Activated T-helper 17 cell treated with anti-CD3 and anti-CD28 coated beads, Interleukin-2, amount 50 U/mL, for 72 hours (primary cell): ENCODE measurements around the gene RPS2. TPM values are rescaled to one million over a fixed set of nuclear protein-coding genes. Genes with fewer than 3 reads are reported as not detected.
"Not testable (repeated sequence)": the region's sequence is repeated elsewhere in the genome, so short reads cannot be mapped to it uniquely, and the experiment has no call there.

Source experiments
- ATAC-seq: fragments of 150-1000 bp; cut with Tn5 transposase; replicated peaks from 2 replicates; pipeline ENCODE4 v1.10.0; 2021; ENCODE audit warnings: mild to moderate bottlenecking, moderate library complexity
- H3K27ac Mint-ChIP-seq: one replicate; pipeline ENCODE4 v1.8.0; 2022; ENCODE audit warnings: mixed read lengths
- H3K27me3 Mint-ChIP-seq: one replicate; pipeline ENCODE4 v1.8.0; 2022; ENCODE audit warnings: mixed read lengths
- H3K36me3 Mint-ChIP-seq: one replicate; pipeline ENCODE4 v1.8.0; 2022; ENCODE audit warnings: low read depth, mild to moderate bottlenecking, mixed read lengths
- H3K4me1 Mint-ChIP-seq: one replicate; pipeline ENCODE4 v1.8.0; 2022; ENCODE audit warnings: mixed read lengths
- H3K4me3 Mint-ChIP-seq: one replicate; pipeline ENCODE4 v1.8.0; 2022; ENCODE audit warnings: mild to moderate bottlenecking, mixed read lengths
- H3K9me3 Mint-ChIP-seq: one replicate; pipeline ENCODE4 v1.8.0; 2022; ENCODE audit warnings: mixed read lengths
- total RNA-seq, 2 donors: library from RNA; stranded (reverse); gene quantifications; one replicate each; pipeline ENCODE4 v1.2.3, GENCODE V29; 2022

RPS2 gene
- total RNA-seq, 2 donors from 2014 or later: 4,570 to 4,579 TPM

GRCh38 chr16:1938910-1939309, 25.7 kb downstream of the RPS2 start:
- peaks cover 37% of the 10 kb centered on the region for H3K36me3 Mint-ChIP-seq
- H3K9me3 Mint-ChIP-seq: no peaks in the 10 kb centered on the region
- no peak for ATAC-seq
- H3K4me1 Mint-ChIP-seq: peaks cover 5% of the 10 kb centered on the region
- H3K27me3 Mint-ChIP-seq: no peaks in the 10 kb centered on the region
- H3K4me3 Mint-ChIP-seq: no peak overlapping the region
- H3K27ac Mint-ChIP-seq: no peak overlapping the region

- ATAC-seq: no peak
- H3K4me1 Mint-ChIP-seq: peaks cover 5% of the 10 kb centered on the region
- H3K36me3 Mint-ChIP-seq: peaks cover 37% of the 10 kb centered on the region
- H3K9me3 Mint-ChIP-seq: no peaks in the 10 kb centered on the region
- H3K27me3 Mint-ChIP-seq: no peaks in the 10 kb centered on the region
- H3K27ac Mint-ChIP-seq: no peak overlapping the region
- H3K4me3 Mint-ChIP-seq: no peak overlapping the region
Measured at GRCh38 chr16:1938316-1938715, 26.3 kb downstream of the RPS2 start.

- no peaks in the 10 kb centered on the region for H3K9me3 Mint-ChIP-seq
- H3K4me1 Mint-ChIP-seq: peaks cover 5% of the 10 kb centered on the region
- no peaks in the 10 kb centered on the region for H3K27me3 Mint-ChIP-seq
- H3K36me3 Mint-ChIP-seq: peaks cover 37% of the 10 kb centered on the region
- no peak overlapping the region for H3K4me3 Mint-ChIP-seq
- no peak for ATAC-seq
- no peak overlapping the region for H3K27ac Mint-ChIP-seq
Measured at GRCh38 chr16:1936945-1937479, 27.6 kb downstream of the RPS2 start.

- H3K36me3 Mint-ChIP-seq: peaks cover 5% of the 10 kb centered on the region
- ATAC-seq: no peak
Measured at GRCh38 chr16:1933097-1933661, 31.4 kb downstream of the RPS2 start.

GRCh38 chr16:1932050-1933028, 32.3 kb downstream of the RPS2 start:
- Mint-ChIP-seq H3K27me3 (no peaks in the 10 kb centered on the region), H3K4me1 (no peaks in the 10 kb centered on the region), H3K4me3 (no peak overlapping the region), H3K9me3 (no peaks in the 10 kb centered on the region), H3K27ac (no peak overlapping the region), H3K36me3 (no peaks in the 10 kb centered on the region)
- ATAC-seq: no peak

More at GRCh38 chr16:1933097-1933661, 31.4 kb downstream of the RPS2 start:
- Mint-ChIP-seq H3K4me1 (no peaks in the 10 kb centered on the region), H3K9me3 (no peaks in the 10 kb centered on the region), H3K27me3 (no peaks in the 10 kb centered on the region), H3K4me3 (no peak overlapping the region), H3K27ac (no peak overlapping the region)

- no peak for ATAC-seq
- H3K9me3 Mint-ChIP-seq: no peaks in the 10 kb centered on the region
- H3K27me3 Mint-ChIP-seq: no peaks in the 10 kb centered on the region
- H3K4me1 Mint-ChIP-seq: no peaks in the 10 kb centered on the region
- H3K27ac Mint-ChIP-seq: no peak overlapping the region
- peak overlapping the region; percentile 41 for H3K4me3 Mint-ChIP-seq
- H3K36me3 Mint-ChIP-seq: no peaks in the 10 kb centered on the region
Measured at GRCh38 chr16:1930338-1930720, 34.3 kb downstream of the RPS2 start.

GRCh38 chr16:1929578-1930337, 34.9 kb downstream of the RPS2 start:
- ATAC-seq: peak; percentile 89

GRCh38 chr16:1929105-1929504, 35.5 kb downstream of the RPS2 start:
- Mint-ChIP-seq H3K4me1 (no peaks in the 10 kb centered on the region), H3K4me3 (peak overlapping the region; percentile 66), H3K27ac (peak overlapping the region; percentile 65)

More at GRCh38 chr16:1929578-1930337, 34.9 kb downstream of the RPS2 start:
- Mint-ChIP-seq H3K36me3 (no peaks in the 10 kb centered on the region), H3K9me3 (no peaks in the 10 kb centered on the region), H3K27me3 (no peaks in the 10 kb centered on the region), H3K27ac (no peak overlapping the region), H3K4me1 (no peaks in the 10 kb centered on the region), H3K4me3 (peak overlapping the region; percentile 66)

GRCh38 chr16:1926271-1926670, 38.4 kb downstream of the RPS2 start:
- ATAC-seq: no peak
- H3K4me3 Mint-ChIP-seq: no peak overlapping the region
- peaks cover 15% of the 10 kb centered on the region for H3K27me3 Mint-ChIP-seq
- no peaks in the 10 kb centered on the region for H3K4me1 Mint-ChIP-seq
- H3K27ac Mint-ChIP-seq: no peak overlapping the region
- H3K36me3 Mint-ChIP-seq: no peaks in the 10 kb centered on the region
- no peaks in the 10 kb centered on the region for H3K9me3 Mint-ChIP-seq

More at GRCh38 chr16:1929105-1929504, 35.5 kb downstream of the RPS2 start:
- H3K27me3 Mint-ChIP-seq: no peaks in the 10 kb centered on the region
- H3K36me3 Mint-ChIP-seq: no peaks in the 10 kb centered on the region
- no peaks in the 10 kb centered on the region for H3K9me3 Mint-ChIP-seq
- ATAC-seq: peak; percentile 37

- no peak for ATAC-seq
- peaks cover 25% of the 10 kb centered on the region for H3K27me3 Mint-ChIP-seq
- no peak overlapping the region for H3K4me3 Mint-ChIP-seq
- H3K9me3 Mint-ChIP-seq: no peaks in the 10 kb centered on the region
- H3K27ac Mint-ChIP-seq: no peak overlapping the region
- H3K36me3 Mint-ChIP-seq: no peaks in the 10 kb centered on the region
- no peaks in the 10 kb centered on the region for H3K4me1 Mint-ChIP-seq
Measured at GRCh38 chr16:1924095-1924494, 40.5 kb downstream of the RPS2 start.

GRCh38 chr16:1923299-1924034, 41.2 kb downstream of the RPS2 start:
- no peaks in the 10 kb centered on the region for H3K9me3 Mint-ChIP-seq
- no peak for ATAC-seq
- H3K4me1 Mint-ChIP-seq: no peaks in the 10 kb centered on the region
- H3K27ac Mint-ChIP-seq: no peak overlapping the region
- no peak overlapping the region for H3K4me3 Mint-ChIP-seq
- H3K27me3 Mint-ChIP-seq: peaks cover 28% of the 10 kb centered on the region
- H3K36me3 Mint-ChIP-seq: no peaks in the 10 kb centered on the region

- Mint-ChIP-seq H3K4me3 (no peak overlapping the region), H3K9me3 (no peaks in the 10 kb centered on the region), H3K36me3 (no peaks in the 10 kb centered on the region), H3K4me1 (no peaks in the 10 kb centered on the region), H3K27ac (peak overlapping the region; percentile 63), H3K27me3 (peaks cover 28% of the 10 kb centered on the region)
- ATAC-seq: no peak
Measured at GRCh38 chr16:1922357-1922756, 42.3 kb downstream of the RPS2 start.

GRCh38 chr16:1920727-1921171, 43.9 kb downstream of the RPS2 start:
- Mint-ChIP-seq H3K27me3 (peaks cover 42% of the 10 kb centered on the region), H3K4me3 (no peak overlapping the region), H3K4me1 (no peaks in the 10 kb centered on the region), H3K9me3 (no peaks in the 10 kb centered on the region), H3K27ac (no peak overlapping the region), H3K36me3 (no peaks in the 10 kb centered on the region)
- ATAC-seq: peak; percentile 56

- H3K4me3 Mint-ChIP-seq, H3K4me1 Mint-ChIP-seq, H3K9me3 Mint-ChIP-seq, H3K27ac Mint-ChIP-seq, H3K36me3 Mint-ChIP-seq, ATAC-seq: not testable (repeated sequence)
- H3K27me3 Mint-ChIP-seq: peaks cover 48% of the 10 kb centered on the region
Measured at GRCh38 chr16:1920122-1920521, 44.5 kb downstream of the RPS2 start.
